ENCODE data around the gene MTF1.

GRCh38 chr1:37854406-37854805 is 5.0 kb downstream of the MTF1 start:
- TF ChIP-seq CTCF (IDR thresholded peaks at IDR 0.05 in 2 of 3, conservative IDR thresholded peaks at IDR 0.05 in 1 of 3; ENCODE audit: borderline replicate concordance in 1 of 3, insufficient read depth in 1 of 3, low read depth in 2 of 3, low read length in 2 of 3) (no peak), POLR2A (IDR thresholded peaks at IDR 0.05; ENCODE audit: borderline replicate concordance, extremely low read depth, insufficient read depth, insufficient read length) (no peak)
